Heart left ventricle (tissue), 16 donors: ENCODE results near the gene ABHD5. TPM values are rescaled to one million over a fixed set of nuclear protein-coding genes. Genes with fewer than 3 reads are reported as not detected.
A peak's percentile ranks its signal among the peaks of the same experiment; 100 is the strongest.

Experiments
- ATAC-seq, 4 donors: fragments of 200-7000 bp; cut with Tn5 transposase; one replicate each; pipeline ENCODE4 v1.9.1; 2020 to 2022; ENCODE audit warnings: moderate library complexity in 4 of 4, mild to moderate bottlenecking in 3 of 4, moderate number of reproducible peaks in 1 of 4
- DNase-seq, 5 donors: peaks; one replicate each; pipeline ENCODE4 v3.0.0-alpha.2; 2020
- H3K27ac ChIP-seq, 12 donors: fragments of 200-600 bp; sonication (generic) in 4 of 12; one replicate each; pipeline versions ENCODE4 v1.5.0 to v1.8.0; 2016 to 2022; ENCODE audit warnings: mild to moderate bottlenecking in 2 of 12
- H3K27me3 ChIP-seq, 9 donors: fragments of 200-600 bp; sonication (generic) in 2 of 9; one replicate each; pipeline versions ENCODE4 v1.5.1 to v1.8.0; 2016 to 2022; ENCODE audit warnings: mild to moderate bottlenecking in 3 of 9
- H3K36me3 ChIP-seq, 9 donors: fragments of 200-600 bp; sonication (generic) in 2 of 9; one replicate each; pipeline versions ENCODE4 v1.5.0 to v1.8.0; 2018 to 2022; ENCODE audit warnings: mild to moderate bottlenecking in 2 of 9
- H3K4me1 ChIP-seq, 12 donors: fragments of 200-600 bp; sonication (generic) in 4 of 12; one replicate each; pipeline versions ENCODE4 v1.5.0 to v1.8.0; 2016 to 2022; ENCODE audit warnings: mild to moderate bottlenecking in 3 of 12
- H3K4me3 ChIP-seq, 12 donors: fragments of 200-600 bp; sonication (generic) in 4 of 12; one replicate each; pipeline versions ENCODE4 v1.5.0 to v1.8.0; 2017 to 2022; ENCODE audit warnings: mild to moderate bottlenecking in 9 of 12, moderate library complexity in 4 of 12
- H3K9me3 ChIP-seq, 12 donors: fragments of 200-600 bp; sonication (generic) in 4 of 12; one replicate each; pipeline versions ENCODE4 v1.5.0 to v1.8.0; 2016 to 2022; ENCODE audit warnings: mild to moderate bottlenecking in 1 of 12
- POLR2A ChIP-seq, 2 donors: fragments of 450-650 bp; IDR thresholded peaks; one replicate each; pipeline ENCODE4 v1.6.1; 2017; ENCODE audit warnings: antibody characterized with exemption in 2 of 2, mild to moderate bottlenecking in 2 of 2, moderate library complexity in 2 of 2
- WGBS, 4 donors: extraction: QIAGEN DNeasy Blood & Tissue Kit in 2 of 4; methylation state at CpG; one replicate each; pipeline versions ENCODE4 v1.1.5 to v1.1.7; 2013 to 2018; 5-methylcytosine and 5-hydroxymethylcytosine counted together
- intact Hi-C, 10 donors: fragments of 100-400 bp; cut with DNase I; formaldehyde crosslinking; loops; one replicate each; pipeline versions ENCODE4 v1.11.1 to v1.14.2; 2022
- long read RNA-seq, 3 donors: library from polyadenylated mRNA; unstranded; transcript quantifications; one replicate each; pipeline ENCODE4 v2.0.0, GENCODE V29; 2020 to 2021
- polyA plus RNA-seq, 2 donors: library from polyadenylated mRNA; stranded (reverse); fragments of 200-250 nt; gene quantifications; one replicate each; pipeline ENCODE4 v1.2.3, GENCODE V29; 2013
- total RNA-seq, 9 donors: library from RNA; depleted of rRNA in 2 of 9; stranded (reverse); fragments of >200 nt in 2 of 9; fragmentation: NEBNext Ultra II Directional in 3 of 9; extraction: Animal tissue kit (Norgen Biotek cat#: 25700) in 3 of 9; gene quantifications; one replicate each; pipeline versions ENCODE4 v1.1.0 to v1.2.4, GENCODE V29; 2016 to 2023
- TF ChIP-seq, protein P1 (sequence below), 12 donors: fragments of 200-600 bp; sonication (generic) in 4 of 12; IDR thresholded peaks; one replicate each; pipeline versions ENCODE4 v1.5.0 to v1.8.0; 2018 to 2022; ENCODE audit warnings: antibody characterized with exemption in 12 of 12, mild to moderate bottlenecking in 5 of 12
- donor health status: ischemic (EF 13 %, LVEDD 7.1; RV severe dilation, severe dysfunction).
- donor health status: healthy with polysubstance abuse.
- donor health status: DM: no; HTN: yes; CAD: no.
- donor health status: DM: no; HTN: no; CAD: no.
- donor health status: ischemic (EF 25% LVEDD 6.9; RV normal size, moderate dysfunction).
- donor health status: ischemic (EF 25% LVEDD 5.7; RV mildly dilated, moderate dysfunction).
- donor health status: healthy.
- donor health status: DM: yes; HTN: yes; CAD: no.
- donor health status: ischemic (EF 35%, LVEDD 5.7; RV mildly dilated, moderate dysfunction).
- donor health status: nonischemic (EF 11% LVEDD 7.7; RV severe dilation, severe dysfunction).
- donor health status: DM: yes; HTN: yes; CAD: no.
- donor health status: PGD.
- donor health status: ischemic (EF 29% LVEDD 5.4; RV normal size, mild dysfunction).
- donor health status: nonischemic (EF 23%, LVEDD 6.1; RV moderate dilation, normal function).

The ABHD5 gene
- 10 to 100 TPM; 24.2 to 48.2 (median 26.7) TPM for total RNA-seq
- 100 to 1,000 TPM in 1 of 2 donors, 1 to 10 TPM in 1; 8.5 to 103 TPM for polyA plus RNA-seq
- long read RNA-seq, donor 1, full-length matches to known transcripts, result 37 of 37 reads
- long read RNA-seq, donor 1, partial matches to known transcripts, result 0 of 37 reads
- long read RNA-seq, donor 1, other reads (novel, unspliced or antisense), result 0 of 37 reads
- long read RNA-seq, donor 2, full-length matches to known transcripts, result 117 of 127 reads
- long read RNA-seq, donor 2, partial matches to known transcripts, result 2 of 127 reads
- long read RNA-seq, donor 2, other reads (novel, unspliced or antisense), result 8 of 127 reads
- long read RNA-seq, donor 3, full-length matches to known transcripts, result 32 of 38 reads
- long read RNA-seq, donor 3, partial matches to known transcripts, result 1 of 38 reads
- long read RNA-seq, donor 3, other reads (novel, unspliced or antisense), result 5 of 38 reads

GRCh38 chr3:43690400-43691119 is at the start of gene ABHD5:
ABHD5 (plus strand) TSS chr3:43690938; CDS start chr3:43690993, 55 bp downstream.
- H3K4me1 ChIP-seq, result peaks cover 2 to 38% (median 14%) of the 10 kb centered on the region in 12 donors

GRCh38 chr3:43641306-43642114 is 49.2 kb upstream of the ABHD5 start:
- TF ChIP-seq POLR2A (IDR thresholded peaks at IDR 0.05), result no peak
- TF ChIP-seq, protein P1, sequence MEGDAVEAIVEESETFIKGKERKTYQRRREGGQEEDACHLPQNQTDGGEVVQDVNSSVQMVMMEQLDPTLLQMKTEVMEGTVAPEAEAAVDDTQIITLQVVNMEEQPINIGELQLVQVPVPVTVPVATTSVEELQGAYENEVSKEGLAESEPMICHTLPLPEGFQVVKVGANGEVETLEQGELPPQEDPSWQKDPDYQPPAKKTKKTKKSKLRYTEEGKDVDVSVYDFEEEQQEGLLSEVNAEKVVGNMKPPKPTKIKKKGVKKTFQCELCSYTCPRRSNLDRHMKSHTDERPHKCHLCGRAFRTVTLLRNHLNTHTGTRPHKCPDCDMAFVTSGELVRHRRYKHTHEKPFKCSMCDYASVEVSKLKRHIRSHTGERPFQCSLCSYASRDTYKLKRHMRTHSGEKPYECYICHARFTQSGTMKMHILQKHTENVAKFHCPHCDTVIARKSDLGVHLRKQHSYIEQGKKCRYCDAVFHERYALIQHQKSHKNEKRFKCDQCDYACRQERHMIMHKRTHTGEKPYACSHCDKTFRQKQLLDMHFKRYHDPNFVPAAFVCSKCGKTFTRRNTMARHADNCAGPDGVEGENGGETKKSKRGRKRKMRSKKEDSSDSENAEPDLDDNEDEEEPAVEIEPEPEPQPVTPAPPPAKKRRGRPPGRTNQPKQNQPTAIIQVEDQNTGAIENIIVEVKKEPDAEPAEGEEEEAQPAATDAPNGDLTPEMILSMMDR (IDR thresholded peaks at IDR 0.05), result no peak
- Histone ChIP-seq H3K9me3 (no peaks in the 10 kb centered on the region), H3K36me3 (no peaks in the 10 kb centered on the region), H3K27me3 (peaks cover 0 to 3% (median 0%) of the 10 kb centered on the region in 9 donors), H3K4me3 (no peak overlapping the region), H3K4me1 (no peaks in the 10 kb centered on the region), H3K27ac (no peak overlapping the region)
- WGBS, 4 donors, result 88 to 92% (median 90%) methylated on average over 4 of the region's 4 CpGs
- ATAC-seq (no peak), DNase-seq (no peak)
- intact Hi-C loops, result no loop called here

More at GRCh38 chr3:43690400-43691119, at the start of gene ABHD5:
- 0 to 1% (median 0%) methylated on average over 21 to 71 of the region's 71 CpGs for WGBS, 4 donors
- H3K4me3 ChIP-seq, result peak within 1 kb of the TSS; percentile 73 to 98 (median 86)
- peak; percentile 89 to 96 (median 93) for DNase-seq
- TF ChIP-seq POLR2A (IDR thresholded peaks at IDR 0.05), result peak; percentile 81 to 99
- TF ChIP-seq, protein P1 (IDR thresholded peaks at IDR 0.05), result peak in 5 of 12 donors; percentile 2 to 47 (median 30)
- intact Hi-C loops, result loop anchor here in 6 of 10 donors (2.0 to 10.0 kb wide), 7 partner anchors 66 to 148 kb away; partner anchors contain the start of gene ANO10 (in 5 of the 6)
- no peaks in the 10 kb centered on the region for H3K9me3 ChIP-seq
- ATAC-seq, result peak; percentile 95 to 98 (median 97)
- peak within 1 kb of the TSS; percentile 83 to 97 (median 94) for H3K27ac ChIP-seq
- H3K27me3 ChIP-seq, result no peaks in the 10 kb centered on the region
- H3K36me3 ChIP-seq, result no peaks in the 10 kb centered on the region

DNA sequence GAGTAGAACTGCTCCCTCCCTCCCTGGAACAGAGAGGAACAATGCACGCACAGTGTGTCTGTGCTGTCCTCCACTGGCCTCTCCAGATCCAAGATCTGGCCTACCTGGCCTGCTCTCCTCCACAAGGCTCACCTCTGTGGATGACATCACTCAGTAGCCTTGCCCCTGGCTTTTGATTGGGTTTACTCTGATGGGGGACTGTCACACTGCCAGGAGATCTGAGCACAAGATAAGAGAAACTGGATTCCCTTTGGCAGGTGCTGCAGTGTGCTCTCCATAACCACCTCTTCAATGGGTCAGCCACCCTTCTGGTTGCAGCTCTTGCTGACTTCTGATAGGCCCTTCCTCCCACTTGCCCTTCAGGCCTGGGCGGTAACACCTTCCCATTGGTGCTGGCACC is 46.3 kb upstream of the ABHD5 start:
- peaks cover 0 to 3% (median 0%) of the 10 kb centered on the region in 9 donors for H3K27me3 ChIP-seq
- 77 to 100% (median 95%) methylated on average over 2 of the region's 2 CpGs for WGBS, 4 donors
- ATAC-seq, result no peak
- TF ChIP-seq, protein P1 (IDR thresholded peaks at IDR 0.05), result no peak
- TF ChIP-seq POLR2A (IDR thresholded peaks at IDR 0.05), result no peak
- intact Hi-C loops, result no loop called here
- no peak overlapping the region for H3K27ac ChIP-seq
- DNase-seq, result no peak
- H3K4me3 ChIP-seq, result no peak overlapping the region
- peaks cover 0 to 5% (median 0%) of the 10 kb centered on the region in 12 donors for H3K4me1 ChIP-seq
- H3K36me3 ChIP-seq, result no peaks in the 10 kb centered on the region
- H3K9me3 ChIP-seq, result no peaks in the 10 kb centered on the region
